Stimulated activated CD8-positive, alpha-beta memory T cell treated with anti-CD3 and anti-CD28 coated beads, Interleukin-15, amount 100 ng/mL, for 24 hours (primary cell): ENCODE results near the gene CPED1.
"Not testable (repeated sequence)": the region's sequence is repeated elsewhere in the genome, so short reads cannot be mapped to it uniquely, and the experiment has no call there.

Experiments used
- DNase-seq: peaks from one replicate; pipeline ENCODE4 v3.0.0-alpha.2; 2020; ENCODE audit warnings: low read depth

Gene CPED1

GRCh38 chr7:121041516-121042148 lies 53.1 kb downstream of the CPED1 start:
- DNase-seq, result no peak

GRCh38 chr7:121042195-121042594 lies 53.7 kb downstream of the CPED1 start:
- no peak for DNase-seq

- no peak for DNase-seq
Observed at GRCh38 chr7:121042899-121043298, 54.4 kb downstream of the CPED1 start.

DNA sequence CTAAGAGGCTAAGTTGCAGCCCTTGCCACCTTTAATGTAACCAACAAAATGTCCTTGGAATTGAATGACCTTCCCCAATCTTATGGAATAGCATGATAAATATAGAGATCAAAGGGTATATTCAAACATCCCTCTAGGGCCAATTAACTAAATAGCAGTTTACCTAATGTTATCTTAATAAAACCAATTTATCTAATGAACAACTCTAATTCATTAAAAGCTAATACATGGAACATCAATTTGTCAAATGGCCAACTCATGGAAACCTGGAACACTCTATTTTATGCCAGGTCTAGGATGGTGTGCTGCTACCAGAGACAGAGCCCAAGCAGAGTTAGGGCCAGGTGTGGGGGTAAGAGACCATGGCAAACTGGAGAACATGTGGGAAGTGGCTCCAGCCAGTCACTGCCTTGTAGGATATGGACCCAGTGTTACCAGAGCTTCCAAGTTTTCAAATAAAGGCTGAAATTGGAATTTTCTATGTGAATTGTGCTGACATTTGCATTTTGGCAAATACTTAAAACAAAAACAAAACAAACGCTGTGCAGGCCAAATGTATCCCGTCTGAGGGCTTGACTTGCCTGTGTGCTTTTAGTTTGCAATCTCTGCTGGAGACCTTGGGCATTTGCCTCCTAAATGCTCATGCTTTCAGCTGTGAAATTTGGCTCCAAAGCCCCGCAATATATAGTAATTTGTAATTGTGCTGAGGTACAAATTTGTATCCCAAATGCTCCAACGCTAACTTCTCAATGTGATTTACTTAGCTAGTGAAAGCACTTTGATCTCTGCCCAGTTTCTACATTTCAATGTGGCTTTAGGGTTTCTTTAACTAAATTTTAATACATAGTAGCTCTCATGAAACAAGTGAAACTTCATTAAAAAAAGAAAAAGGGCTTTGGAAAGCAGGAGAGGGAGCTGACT lies 55.1 kb downstream of the CPED1 start:
- DNase-seq, result no peak

GRCh38 chr7:121045090-121045489 lies 56.6 kb downstream of the CPED1 start:
- no peak for DNase-seq

DNA sequence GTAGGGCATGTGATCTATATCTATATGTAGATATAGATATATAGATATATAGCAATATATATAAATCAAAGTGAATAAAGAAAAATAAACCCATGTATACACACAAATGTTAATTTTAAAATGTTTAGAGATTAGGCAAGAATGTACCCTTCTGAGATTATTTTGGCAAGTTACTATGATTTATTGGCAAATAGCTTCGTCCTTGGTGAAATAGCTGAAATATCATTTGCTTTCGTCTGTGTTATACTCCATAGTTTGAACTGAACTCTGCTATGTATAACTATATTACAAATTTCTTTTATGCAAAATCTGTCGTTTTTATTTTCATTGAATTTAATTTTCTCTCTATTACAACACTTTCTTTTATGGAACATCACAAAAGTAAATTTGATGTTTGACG lies 57.5 kb downstream of the CPED1 start:
- no peak for DNase-seq

GRCh38 chr7:121046893-121047468 lies 58.5 kb downstream of the CPED1 start:
- DNase-seq, result no peak

- no peak for DNase-seq
Observed at GRCh38 chr7:121048195-121048594, 59.7 kb downstream of the CPED1 start.

GRCh38 chr7:121049028-121049791 lies 60.7 kb downstream of the CPED1 start:
- no peak for DNase-seq

GRCh38 chr7:121049897-121050296 lies 61.4 kb downstream of the CPED1 start:
- no peak for DNase-seq

GRCh38 chr7:121053219-121053618 lies 64.7 kb downstream of the CPED1 start:
- no peak for DNase-seq

- no peak for DNase-seq
Observed at GRCh38 chr7:121054925-121055324, 66.4 kb downstream of the CPED1 start.

DNA sequence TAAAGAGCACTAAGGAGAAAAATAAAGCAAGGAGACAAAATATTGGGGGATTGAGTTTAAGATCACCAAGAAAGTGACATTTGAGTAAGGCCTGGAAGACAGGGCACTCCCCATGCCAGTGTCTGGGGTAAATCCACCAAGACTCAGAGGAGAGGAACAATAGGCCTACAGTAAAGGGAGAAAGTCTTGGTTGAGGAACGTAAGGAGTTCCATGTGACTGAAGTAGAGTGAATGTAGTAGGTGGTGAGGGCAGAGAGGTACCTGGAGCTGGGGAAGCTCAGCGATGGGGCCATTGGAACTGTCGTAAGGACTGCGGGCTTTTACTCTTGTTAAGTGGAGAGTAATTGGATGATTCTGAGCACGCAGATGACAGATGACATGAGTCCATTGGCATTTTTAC lies 69.4 kb downstream of the CPED1 start:
- no peak for DNase-seq

GRCh38 chr7:121058975-121059374 lies 70.5 kb downstream of the CPED1 start:
- no peak for DNase-seq

DNA sequence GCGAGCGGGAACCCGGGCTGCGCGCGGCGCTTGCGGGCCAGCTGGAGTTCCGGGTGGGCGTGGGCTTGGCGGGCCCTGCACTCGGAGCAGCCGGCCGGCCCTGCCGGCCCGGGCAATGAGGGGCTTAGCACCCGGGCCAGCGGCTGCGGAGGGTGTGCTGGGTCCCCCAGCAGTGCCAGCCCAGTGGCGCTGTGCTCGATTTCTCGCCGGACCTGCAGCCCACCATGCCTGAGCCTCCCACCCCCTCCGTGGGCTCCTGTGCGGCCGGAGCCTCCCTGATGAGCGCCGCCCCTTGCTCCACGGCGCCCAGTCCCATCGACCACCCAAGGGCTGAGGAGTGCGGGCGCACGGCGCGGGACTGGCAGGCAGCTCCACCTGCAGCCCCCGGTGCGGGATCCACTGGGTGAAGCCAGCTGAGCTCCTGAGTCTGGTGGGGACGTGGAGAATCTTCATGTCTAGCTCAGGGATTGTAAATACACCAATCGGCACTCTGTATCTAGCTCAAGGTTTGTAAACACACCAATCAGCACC lies 71.5 kb downstream of the CPED1 start:
- not testable (repeated sequence) for DNase-seq

DNA sequence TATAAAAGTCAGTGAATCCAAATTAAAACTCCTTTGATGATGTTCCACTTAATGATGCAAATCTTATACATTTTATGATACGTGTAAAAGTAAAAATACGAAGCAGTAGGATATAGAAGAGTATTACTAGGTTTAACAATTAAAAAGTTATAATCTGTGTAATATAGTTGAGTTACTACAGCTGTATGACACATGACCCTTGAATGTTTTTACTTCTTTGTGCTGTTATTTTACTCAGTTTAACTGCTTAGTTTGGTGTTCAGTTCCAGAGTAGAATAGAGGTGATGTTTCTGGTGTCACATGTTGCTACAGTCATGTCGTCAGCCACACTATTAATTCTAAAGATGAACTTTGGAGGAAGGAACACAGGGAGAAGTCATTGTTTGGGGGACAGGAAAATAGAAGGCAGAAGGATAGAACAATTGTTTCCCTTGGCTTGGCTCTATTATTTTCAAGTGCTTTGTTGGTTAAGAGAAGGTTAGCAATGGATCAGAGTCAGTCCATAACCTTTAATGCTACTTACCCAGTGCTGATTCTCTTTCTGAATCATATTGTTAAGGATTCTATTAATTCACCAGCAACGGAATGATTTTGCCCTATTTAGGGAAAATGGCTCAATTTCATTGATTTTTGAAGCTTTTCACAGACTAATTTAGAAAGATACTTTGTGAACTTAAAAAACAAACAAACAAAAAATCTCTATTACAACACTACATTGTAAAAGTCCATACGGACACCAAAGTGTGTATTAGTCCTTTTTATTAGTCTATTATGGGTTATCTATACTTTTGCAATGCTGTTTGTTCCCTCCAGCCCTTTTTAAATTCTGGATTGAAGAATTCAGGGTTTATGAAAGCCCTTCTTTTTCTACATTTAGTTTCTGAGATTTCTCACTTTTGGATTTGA lies 73.4 kb downstream of the CPED1 start:
- no peak for DNase-seq

- no peak for DNase-seq
Observed at GRCh38 chr7:121062671-121063279, 74.3 kb downstream of the CPED1 start.

GRCh38 chr7:121067717-121068116 lies 79.2 kb downstream of the CPED1 start:
- DNase-seq, result not testable (repeated sequence)

GRCh38 chr7:121069346-121070100 lies 81.0 kb downstream of the CPED1 start:
- DNase-seq, result no peak

DNA sequence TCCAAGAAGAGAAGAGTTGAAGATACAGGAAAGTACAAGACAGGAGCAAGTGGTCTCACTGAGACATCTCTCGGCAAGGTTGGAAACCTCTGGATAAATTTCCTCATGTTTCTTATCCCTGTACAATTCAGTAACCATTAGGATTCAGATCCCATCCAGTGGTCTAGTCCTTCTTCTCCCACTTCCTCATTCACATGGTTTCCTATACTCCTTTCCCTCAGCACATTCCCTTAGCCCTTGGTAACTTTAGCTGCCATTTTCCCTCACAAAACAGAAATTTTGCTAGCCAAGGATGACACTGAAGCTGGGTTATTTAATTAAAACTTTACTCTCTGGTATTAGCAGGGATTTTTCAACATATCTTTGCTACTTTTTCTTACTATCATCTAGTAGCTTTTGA lies 82.6 kb downstream of the CPED1 start:
- no peak for DNase-seq
